ENCODE data around the gene TGM1.

DNA sequence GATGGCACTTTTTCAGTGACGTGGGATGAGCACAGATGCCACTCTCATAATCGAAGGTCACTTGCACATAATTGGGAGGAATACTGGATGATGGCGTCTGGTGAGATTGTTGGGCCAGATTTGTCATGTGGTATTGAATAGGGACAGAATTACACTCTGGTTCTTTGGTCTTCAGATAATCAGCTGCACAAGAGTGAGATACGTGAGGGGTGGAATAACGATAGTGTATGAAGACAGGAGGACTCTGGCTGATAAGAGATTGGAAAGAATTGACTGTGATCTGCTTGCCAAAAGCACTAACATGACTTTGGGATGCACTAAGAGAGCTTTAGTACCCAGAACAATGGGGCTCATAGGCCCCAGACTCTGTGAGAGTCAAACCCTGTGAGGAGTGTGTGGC lies 15.4 kb upstream of the TGM1 start:
- TF ChIP-seq POLR2A (IDR thresholded peaks at IDR 0.05) (no peak), EP300 (IDR thresholded peaks at IDR 0.05) (no peak)
- TF ChIP-seq, protein P1, sequence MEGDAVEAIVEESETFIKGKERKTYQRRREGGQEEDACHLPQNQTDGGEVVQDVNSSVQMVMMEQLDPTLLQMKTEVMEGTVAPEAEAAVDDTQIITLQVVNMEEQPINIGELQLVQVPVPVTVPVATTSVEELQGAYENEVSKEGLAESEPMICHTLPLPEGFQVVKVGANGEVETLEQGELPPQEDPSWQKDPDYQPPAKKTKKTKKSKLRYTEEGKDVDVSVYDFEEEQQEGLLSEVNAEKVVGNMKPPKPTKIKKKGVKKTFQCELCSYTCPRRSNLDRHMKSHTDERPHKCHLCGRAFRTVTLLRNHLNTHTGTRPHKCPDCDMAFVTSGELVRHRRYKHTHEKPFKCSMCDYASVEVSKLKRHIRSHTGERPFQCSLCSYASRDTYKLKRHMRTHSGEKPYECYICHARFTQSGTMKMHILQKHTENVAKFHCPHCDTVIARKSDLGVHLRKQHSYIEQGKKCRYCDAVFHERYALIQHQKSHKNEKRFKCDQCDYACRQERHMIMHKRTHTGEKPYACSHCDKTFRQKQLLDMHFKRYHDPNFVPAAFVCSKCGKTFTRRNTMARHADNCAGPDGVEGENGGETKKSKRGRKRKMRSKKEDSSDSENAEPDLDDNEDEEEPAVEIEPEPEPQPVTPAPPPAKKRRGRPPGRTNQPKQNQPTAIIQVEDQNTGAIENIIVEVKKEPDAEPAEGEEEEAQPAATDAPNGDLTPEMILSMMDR (IDR thresholded peaks at IDR 0.05): no peak

Measured in sigmoid colon (tissue), 4 donors.